HL-60 (cell line): ENCODE measurements around the gene NBAS.

ENCODE experiments used
- DNase-seq, 2 experiments: peaks; one replicate each; pipeline ENCODE4 v3.0.0-alpha.2; 2010 to 2020; ENCODE audit warnings: low read depth in 1 of 2, low spot score in 1 of 2
- H3K27ac ChIP-seq: fragments of 250-450 bp; sonication (Bioruptor Pico); replicated peaks from 2 replicates; pipeline ENCODE4 v1.5.1; 2020; ENCODE audit warnings: mild to moderate bottlenecking, moderate library complexity
- H3K27me3 ChIP-seq: fragments of 250-450 bp; sonication (Bioruptor Pico); 2 replicates; pipeline ENCODE4 v1.5.1; 2021; ENCODE audit warnings: mild to moderate bottlenecking, moderate library complexity; ENCODE audit not compliant: insufficient read depth, poor library complexity, severe bottlenecking
- H3K4me3 ChIP-seq: replicated peaks from 2 replicates; pipeline ENCODE4 v1.5.1; 2011; ENCODE audit warnings: mild to moderate bottlenecking, control low read depth, low read length; ENCODE audit not compliant: insufficient read depth
- GABPA ChIP-seq: IDR thresholded peaks from 2 replicates; pipeline ENCODE4 v1.6.1; 2012; ENCODE audit warnings: low read depth
- POLR2AphosphoS5 ChIP-seq: IDR thresholded peaks from 2 replicates; pipeline ENCODE4 v1.6.1; 2012; ENCODE audit warnings: low read depth
- REST ChIP-seq: IDR thresholded peaks from 2 replicates; pipeline ENCODE4 v1.6.1; 2012; ENCODE audit warnings: low read depth; ENCODE audit not compliant: insufficient replicate concordance
- SPI1 ChIP-seq: IDR thresholded peaks from 2 replicates; pipeline ENCODE4 v1.6.1; 2012; ENCODE audit warnings: low read depth, mild to moderate bottlenecking, borderline replicate concordance
- TF ChIP-seq, protein P1 (sequence below): IDR thresholded peaks from one replicate; pipeline ENCODE4 v1.5.1; 2011; ENCODE audit warnings: low read length, control low read depth, inconsistent platforms; ENCODE audit not compliant: insufficient read depth

Gene NBAS

DNA sequence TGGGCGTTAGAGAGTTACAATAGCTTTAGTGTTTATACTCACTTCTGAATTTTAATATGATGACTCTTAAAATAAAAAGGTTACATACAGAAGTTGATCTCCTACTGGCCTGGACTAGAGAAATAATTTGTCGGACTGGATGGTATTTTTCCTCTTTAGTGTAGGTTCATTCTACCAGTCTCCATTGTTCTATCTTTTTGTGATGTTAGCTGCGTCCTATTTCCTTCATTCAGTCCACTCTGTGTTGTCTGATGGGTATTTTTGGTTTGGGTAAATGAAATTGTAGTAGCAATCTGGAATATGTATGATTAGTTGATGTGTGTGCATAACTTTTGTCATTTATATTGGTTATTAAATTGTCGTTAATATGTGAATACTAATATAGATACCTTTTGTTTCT, 35.8 kb upstream of the NBAS start:
- no peak for DNase-seq
- TF ChIP-seq POLR2AphosphoS5 (no peak), REST (no peak), SPI1 (no peak), GABPA (no peak)
- TF ChIP-seq, protein P1, sequence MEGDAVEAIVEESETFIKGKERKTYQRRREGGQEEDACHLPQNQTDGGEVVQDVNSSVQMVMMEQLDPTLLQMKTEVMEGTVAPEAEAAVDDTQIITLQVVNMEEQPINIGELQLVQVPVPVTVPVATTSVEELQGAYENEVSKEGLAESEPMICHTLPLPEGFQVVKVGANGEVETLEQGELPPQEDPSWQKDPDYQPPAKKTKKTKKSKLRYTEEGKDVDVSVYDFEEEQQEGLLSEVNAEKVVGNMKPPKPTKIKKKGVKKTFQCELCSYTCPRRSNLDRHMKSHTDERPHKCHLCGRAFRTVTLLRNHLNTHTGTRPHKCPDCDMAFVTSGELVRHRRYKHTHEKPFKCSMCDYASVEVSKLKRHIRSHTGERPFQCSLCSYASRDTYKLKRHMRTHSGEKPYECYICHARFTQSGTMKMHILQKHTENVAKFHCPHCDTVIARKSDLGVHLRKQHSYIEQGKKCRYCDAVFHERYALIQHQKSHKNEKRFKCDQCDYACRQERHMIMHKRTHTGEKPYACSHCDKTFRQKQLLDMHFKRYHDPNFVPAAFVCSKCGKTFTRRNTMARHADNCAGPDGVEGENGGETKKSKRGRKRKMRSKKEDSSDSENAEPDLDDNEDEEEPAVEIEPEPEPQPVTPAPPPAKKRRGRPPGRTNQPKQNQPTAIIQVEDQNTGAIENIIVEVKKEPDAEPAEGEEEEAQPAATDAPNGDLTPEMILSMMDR, result no peak
- no peak overlapping the region for H3K4me3 ChIP-seq

GRCh38 chr2:15596350-15596749, 35.2 kb upstream of the NBAS start:
- H3K27me3 ChIP-seq, result no peaks in the 10 kb centered on the region
- no peak overlapping the region for H3K27ac ChIP-seq

More for the DNA sequence above, 35.8 kb upstream of the NBAS start:
- no peaks in the 10 kb centered on the region for H3K27me3 ChIP-seq
- no peak overlapping the region for H3K27ac ChIP-seq

DNA sequence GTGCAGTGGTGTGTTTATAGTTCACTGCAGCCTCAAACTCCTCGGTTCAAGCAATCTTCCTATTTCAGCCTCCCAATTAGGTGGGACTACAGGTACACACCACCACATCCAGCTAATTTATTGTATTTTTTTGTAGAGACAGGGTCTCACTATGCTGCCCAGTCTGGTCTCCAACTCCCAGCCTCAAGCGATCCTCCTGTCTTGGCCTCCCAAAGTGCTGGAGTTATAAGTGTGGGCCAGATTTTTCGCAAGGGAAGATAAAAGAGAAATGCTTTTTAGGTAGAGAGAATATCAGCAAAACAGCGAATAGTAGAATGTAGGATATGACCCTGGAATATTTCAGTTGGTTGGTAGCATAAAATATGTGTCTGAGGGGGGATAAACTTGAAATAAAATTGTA, 34.8 kb upstream of the NBAS start:
- Histone ChIP-seq H3K27me3 (no peaks in the 10 kb centered on the region), H3K4me3 (no peak overlapping the region), H3K27ac (no peak overlapping the region)
- TF ChIP-seq, protein P1, result no peak
- TF ChIP-seq GABPA (no peak), POLR2AphosphoS5 (no peak), REST (no peak), SPI1 (no peak)
- DNase-seq, result no peak

More at GRCh38 chr2:15596350-15596749, 35.2 kb upstream of the NBAS start:
- H3K4me3 ChIP-seq, result no peak overlapping the region
- no peak for DNase-seq
- TF ChIP-seq GABPA, result no peak

- no peak overlapping the region for H3K27ac ChIP-seq
- H3K4me3 ChIP-seq, result no peak overlapping the region
- DNase-seq, result no peak
- TF ChIP-seq GABPA (no peak), REST (no peak)
- no peaks in the 10 kb centered on the region for H3K27me3 ChIP-seq
Measured at GRCh38 chr2:15595342-15595905, 34.3 kb upstream of the NBAS start.
